ENCODE data around the gene TM9SF1.

DNA sequence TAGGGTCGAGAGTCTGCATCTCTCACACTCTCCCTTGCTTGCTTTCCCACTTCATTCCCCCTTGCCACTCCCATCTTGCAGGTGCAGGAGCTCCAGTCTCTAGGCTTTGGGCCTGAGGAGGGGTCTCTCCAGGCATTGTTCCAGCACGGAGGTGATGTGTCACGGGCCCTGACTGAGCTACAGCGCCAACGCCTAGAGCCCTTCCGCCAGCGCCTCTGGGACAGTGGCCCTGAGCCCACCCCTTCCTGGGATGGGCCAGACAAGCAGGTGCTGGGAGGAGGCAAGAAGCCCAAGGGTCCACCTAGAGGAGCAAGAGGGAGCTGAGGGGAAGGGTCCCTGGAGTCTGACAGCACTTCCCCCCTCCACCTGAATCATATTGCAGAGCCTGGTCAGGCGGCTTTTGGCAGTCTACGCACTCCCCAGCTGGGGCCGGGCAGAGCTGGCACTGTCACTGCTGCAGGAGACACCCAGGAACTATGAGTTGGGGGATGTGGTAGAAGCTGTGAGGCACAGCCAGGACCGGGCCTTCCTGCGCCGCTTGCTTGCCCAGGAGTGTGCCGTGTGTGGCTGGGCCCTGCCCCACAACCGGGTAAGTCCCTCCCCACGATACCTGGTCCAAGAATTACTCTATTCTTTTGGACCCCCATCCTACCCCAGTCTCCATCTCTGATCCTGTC is 43.7 kb downstream of the TM9SF1 start:
- TF ChIP-seq, protein P1, sequence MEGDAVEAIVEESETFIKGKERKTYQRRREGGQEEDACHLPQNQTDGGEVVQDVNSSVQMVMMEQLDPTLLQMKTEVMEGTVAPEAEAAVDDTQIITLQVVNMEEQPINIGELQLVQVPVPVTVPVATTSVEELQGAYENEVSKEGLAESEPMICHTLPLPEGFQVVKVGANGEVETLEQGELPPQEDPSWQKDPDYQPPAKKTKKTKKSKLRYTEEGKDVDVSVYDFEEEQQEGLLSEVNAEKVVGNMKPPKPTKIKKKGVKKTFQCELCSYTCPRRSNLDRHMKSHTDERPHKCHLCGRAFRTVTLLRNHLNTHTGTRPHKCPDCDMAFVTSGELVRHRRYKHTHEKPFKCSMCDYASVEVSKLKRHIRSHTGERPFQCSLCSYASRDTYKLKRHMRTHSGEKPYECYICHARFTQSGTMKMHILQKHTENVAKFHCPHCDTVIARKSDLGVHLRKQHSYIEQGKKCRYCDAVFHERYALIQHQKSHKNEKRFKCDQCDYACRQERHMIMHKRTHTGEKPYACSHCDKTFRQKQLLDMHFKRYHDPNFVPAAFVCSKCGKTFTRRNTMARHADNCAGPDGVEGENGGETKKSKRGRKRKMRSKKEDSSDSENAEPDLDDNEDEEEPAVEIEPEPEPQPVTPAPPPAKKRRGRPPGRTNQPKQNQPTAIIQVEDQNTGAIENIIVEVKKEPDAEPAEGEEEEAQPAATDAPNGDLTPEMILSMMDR (IDR thresholded peaks at IDR 0.05), result no peak
- no peak for TF ChIP-seq POLR2A (IDR thresholded peaks at IDR 0.05)

Measured in tibial nerve (tissue), 3 donors.